ENCODE results near the gene CTSE. TPM values are rescaled to one million over a fixed set of nuclear protein-coding genes. Genes with fewer than 3 reads are reported as not detected.

The CTSE gene
- total RNA-seq, 4 donors from 2014 or later, result 2.6 to 14.3 (median 6.7) TPM

- Histone ChIP-seq H3K4me1 (peaks cover 3 to 11% (median 3%) of the 10 kb centered on the region in 4 donors), H3K36me3 (no peaks in the 10 kb centered on the region), H3K27ac (peak overlapping the region in 2 of 4 donors; percentile 37 to 51), H3K27me3 (no peaks in the 10 kb centered on the region), H3K9me3 (no peaks in the 10 kb centered on the region), H3K4me3 (no peak overlapping the region)
- no peak for TF ChIP-seq CTCF (IDR thresholded peaks at IDR 0.05)
- TF ChIP-seq POLR2A (IDR thresholded peaks at IDR 0.05), result no peak
- no peak for TF ChIP-seq EP300 (IDR thresholded peaks at IDR 0.05; ENCODE audit: low read depth)
- TF ChIP-seq POLR2AphosphoS5 (IDR thresholded peaks at IDR 0.05), result no peak
- intact Hi-C loops (cut with DNase I; ENCODE audit: low total_unique reads), result no loop called here
- in situ Hi-C loops (cut with MboI; ENCODE audit: low pct_ligation_motif_present in 1 of 4, low pct_unique_long_range_greater_than_20kb in 1 of 4, low sequenced_read_pairs in 3 of 4), result no loop called here
- 45% methylated on average over 6 of the region's 6 CpGs; no CpG with 5 or more reads in 1 of the 2 donors for WGBS, 2 donors (ENCODE audit: low coverage in 1 of 2)
- peak; percentile 72 for DNase-seq
These were observed 24.9 kb upstream of the CTSE start for GRCh38 chr1:206048582-206048981.

DNA sequence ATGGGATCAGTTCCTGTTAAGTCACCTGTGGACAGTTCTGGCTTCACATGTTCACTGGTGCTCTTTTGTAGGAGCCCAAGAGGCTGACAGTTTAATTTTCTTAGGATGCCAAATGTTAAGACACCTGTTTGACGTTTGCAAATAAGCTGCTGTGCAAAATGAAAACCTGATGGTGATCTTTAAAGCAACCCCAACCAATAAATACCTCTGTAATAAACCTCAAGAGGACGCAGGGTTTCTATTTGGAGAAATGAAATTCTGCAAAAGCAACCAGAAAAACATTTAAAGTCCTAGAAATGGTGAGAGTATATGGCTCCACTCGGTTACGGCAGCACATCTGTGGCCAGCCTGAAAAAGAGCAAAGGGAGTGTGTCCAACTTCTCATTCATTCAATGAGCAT, 23.6 kb upstream of the CTSE start:
- Histone ChIP-seq H3K4me1 (peaks cover 3 to 11% (median 3%) of the 10 kb centered on the region in 4 donors), H3K9me3 (no peaks in the 10 kb centered on the region), H3K4me3 (no peak overlapping the region), H3K27ac (peak overlapping the region in 2 of 4 donors; percentile 37 to 51), H3K36me3 (no peaks in the 10 kb centered on the region), H3K27me3 (peaks cover 4% of the 10 kb centered on the region)
- TF ChIP-seq EP300 (IDR thresholded peaks at IDR 0.05; ENCODE audit: low read depth), result no peak
- TF ChIP-seq POLR2A (IDR thresholded peaks at IDR 0.05), result no peak
- TF ChIP-seq CTCF (IDR thresholded peaks at IDR 0.05), result no peak
- no peak for TF ChIP-seq POLR2AphosphoS5 (IDR thresholded peaks at IDR 0.05)
- 66% methylated on average over 4 of the region's 4 CpGs; no CpG with 5 or more reads in 1 of the 2 donors for WGBS, 2 donors (ENCODE audit: low coverage in 1 of 2)
- no peak for DNase-seq
- in situ Hi-C loops (cut with MboI; ENCODE audit: low pct_ligation_motif_present in 1 of 4, low pct_unique_long_range_greater_than_20kb in 1 of 4, low sequenced_read_pairs in 3 of 4), result no loop called here
- intact Hi-C loops (cut with DNase I; ENCODE audit: low total_unique reads), result no loop called here

DNA sequence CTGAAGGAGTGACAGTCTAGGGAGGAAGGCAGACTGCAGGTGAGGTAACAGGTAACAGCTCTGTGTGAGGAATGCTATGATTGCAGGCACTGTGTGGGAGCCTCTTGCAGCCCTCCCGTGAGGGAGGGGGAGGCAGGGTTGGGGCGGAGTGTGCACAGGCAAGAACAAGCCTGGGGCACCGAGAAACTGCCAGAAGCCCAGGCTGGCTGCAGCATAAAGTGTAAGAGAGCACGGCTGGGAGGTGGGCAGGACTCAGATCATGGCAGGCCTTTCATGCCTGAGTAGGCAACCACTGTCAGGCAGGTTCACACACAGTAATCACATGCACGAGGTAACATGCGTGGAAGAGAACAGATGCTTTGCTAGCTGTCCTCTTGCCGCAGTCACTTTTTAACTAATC, 17.9 kb upstream of the CTSE start:
- no peak overlapping the region for H3K27ac ChIP-seq
- no peaks in the 10 kb centered on the region for H3K36me3 ChIP-seq
- intact Hi-C loops (cut with DNase I; ENCODE audit: low total_unique reads), result no loop called here
- H3K27me3 ChIP-seq, result peaks cover 15% of the 10 kb centered on the region
- WGBS, 2 donors (ENCODE audit: low coverage in 1 of 2), result 52 to 63% methylated on average over 3 to 7 of the region's 7 CpGs
- H3K9me3 ChIP-seq, result no peaks in the 10 kb centered on the region
- H3K4me3 ChIP-seq, result no peak overlapping the region
- no peak for DNase-seq
- TF ChIP-seq POLR2A (IDR thresholded peaks at IDR 0.05), result no peak
- TF ChIP-seq EP300 (IDR thresholded peaks at IDR 0.05; ENCODE audit: low read depth), result no peak
- no peak for TF ChIP-seq POLR2AphosphoS5 (IDR thresholded peaks at IDR 0.05)
- H3K4me1 ChIP-seq, result no peaks in the 10 kb centered on the region
- in situ Hi-C loops (cut with MboI; ENCODE audit: low pct_ligation_motif_present in 1 of 4, low pct_unique_long_range_greater_than_20kb in 1 of 4, low sequenced_read_pairs in 3 of 4), result no loop called here

- WGBS, 2 donors (ENCODE audit: low coverage in 1 of 2), result 58 to 69% methylated on average over 4 to 5 of the region's 5 CpGs
These were observed 16.6 kb upstream of the CTSE start for GRCh38 chr1:206040328-206040727.

More at GRCh38 chr1:206040328-206040727, 16.6 kb upstream of the CTSE start:
- intact Hi-C loops (cut with DNase I; ENCODE audit: low total_unique reads) (no loop called here), in situ Hi-C loops (cut with MboI; ENCODE audit: low pct_ligation_motif_present in 1 of 4, low pct_unique_long_range_greater_than_20kb in 1 of 4, low sequenced_read_pairs in 3 of 4) (no loop called here)
- no peaks in the 10 kb centered on the region for H3K9me3 ChIP-seq
- H3K4me3 ChIP-seq, result no peak overlapping the region
- no peaks in the 10 kb centered on the region for H3K4me1 ChIP-seq
- H3K36me3 ChIP-seq, result no peaks in the 10 kb centered on the region
- TF ChIP-seq POLR2A (IDR thresholded peaks at IDR 0.05) (no peak), EP300 (IDR thresholded peaks at IDR 0.05; ENCODE audit: low read depth) (no peak), POLR2AphosphoS5 (IDR thresholded peaks at IDR 0.05) (no peak), CTCF (IDR thresholded peaks at IDR 0.05) (no peak)
- no peak overlapping the region for H3K27ac ChIP-seq
- no peak for DNase-seq
- peaks cover 15% of the 10 kb centered on the region for H3K27me3 ChIP-seq
